Gastrocnemius medialis (tissue), 4 donors: ENCODE data around the gene LRRC45.

Source experiments
- POLR2A ChIP-seq, 2 donors: fragments of 450-650 bp; IDR thresholded peaks; one replicate each; pipeline ENCODE4 v1.6.1; 2017; ENCODE audit warnings: antibody characterized with exemption in 2 of 2, mild to moderate bottlenecking in 2 of 2, moderate library complexity in 2 of 2
- TF ChIP-seq, protein P1 (sequence below), 5 experiments: fragments of 450-650 bp in 3 of 5; fragments of 200-600 bp in 2 of 5; sonication (generic) in 2 of 5; IDR thresholded peaks in 4 of 5; conservative IDR thresholded peaks in 1 of 5; 1 replicate in 4 of 5; 2 replicates in 1 of 5; pipeline ENCODE4 v1.5.1; 2016 to 2019; ENCODE audit warnings: antibody characterized with exemption in 5 of 5, mild to moderate bottlenecking in 3 of 5, moderate library complexity in 3 of 5

DNA sequence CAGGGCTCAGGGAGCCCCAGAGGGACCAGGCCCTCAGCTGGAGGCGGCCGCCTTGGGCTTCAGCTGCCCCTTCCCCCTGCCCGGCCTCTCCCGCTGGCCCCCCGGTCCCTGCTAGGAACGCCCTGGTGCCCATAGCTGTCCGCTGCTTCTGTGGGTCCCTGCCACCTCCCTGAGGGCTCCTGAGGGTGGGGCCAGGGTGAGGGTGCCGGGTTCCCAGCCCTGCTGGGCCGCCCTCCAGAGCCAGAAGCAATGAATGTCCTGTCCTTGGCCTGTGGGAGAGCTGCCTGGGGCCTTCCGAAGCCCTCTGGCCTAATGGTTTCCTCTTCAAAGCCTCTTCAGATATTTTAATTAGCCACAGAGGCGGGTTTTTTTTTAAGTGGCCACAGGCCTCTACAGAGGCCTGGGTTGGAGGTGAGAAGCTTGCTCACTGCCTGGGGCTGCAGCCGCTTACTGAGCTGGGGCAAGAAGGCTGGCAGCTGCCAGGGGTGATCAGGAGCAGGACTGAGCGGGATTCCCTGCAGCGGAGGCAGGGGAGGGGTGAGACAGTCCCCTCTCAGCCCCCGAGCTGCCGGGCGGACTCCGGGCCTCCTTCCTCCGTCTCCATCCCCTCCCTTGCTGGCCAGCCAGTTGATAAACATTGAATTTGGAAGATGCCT, 10.3 kb upstream of the LRRC45 start:
- TF ChIP-seq, protein P1, sequence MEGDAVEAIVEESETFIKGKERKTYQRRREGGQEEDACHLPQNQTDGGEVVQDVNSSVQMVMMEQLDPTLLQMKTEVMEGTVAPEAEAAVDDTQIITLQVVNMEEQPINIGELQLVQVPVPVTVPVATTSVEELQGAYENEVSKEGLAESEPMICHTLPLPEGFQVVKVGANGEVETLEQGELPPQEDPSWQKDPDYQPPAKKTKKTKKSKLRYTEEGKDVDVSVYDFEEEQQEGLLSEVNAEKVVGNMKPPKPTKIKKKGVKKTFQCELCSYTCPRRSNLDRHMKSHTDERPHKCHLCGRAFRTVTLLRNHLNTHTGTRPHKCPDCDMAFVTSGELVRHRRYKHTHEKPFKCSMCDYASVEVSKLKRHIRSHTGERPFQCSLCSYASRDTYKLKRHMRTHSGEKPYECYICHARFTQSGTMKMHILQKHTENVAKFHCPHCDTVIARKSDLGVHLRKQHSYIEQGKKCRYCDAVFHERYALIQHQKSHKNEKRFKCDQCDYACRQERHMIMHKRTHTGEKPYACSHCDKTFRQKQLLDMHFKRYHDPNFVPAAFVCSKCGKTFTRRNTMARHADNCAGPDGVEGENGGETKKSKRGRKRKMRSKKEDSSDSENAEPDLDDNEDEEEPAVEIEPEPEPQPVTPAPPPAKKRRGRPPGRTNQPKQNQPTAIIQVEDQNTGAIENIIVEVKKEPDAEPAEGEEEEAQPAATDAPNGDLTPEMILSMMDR (IDR thresholded peaks at IDR 0.05 in 4 of 5, conservative IDR thresholded peaks at IDR 0.05 in 1 of 5) = no peak
- no peak for TF ChIP-seq POLR2A (IDR thresholded peaks at IDR 0.05)
